ENCODE measurements around the gene CCNYL1. TPM values are rescaled to one million over a fixed set of nuclear protein-coding genes. Genes with fewer than 3 reads are reported as not detected.
A peak's percentile ranks its signal among the peaks of the same experiment; 100 is the strongest.

The CCNYL1 gene
- total and polyA plus RNA-seq, 12 donors: 3.6 to 16.1 (median 9.1) TPM

DNA sequence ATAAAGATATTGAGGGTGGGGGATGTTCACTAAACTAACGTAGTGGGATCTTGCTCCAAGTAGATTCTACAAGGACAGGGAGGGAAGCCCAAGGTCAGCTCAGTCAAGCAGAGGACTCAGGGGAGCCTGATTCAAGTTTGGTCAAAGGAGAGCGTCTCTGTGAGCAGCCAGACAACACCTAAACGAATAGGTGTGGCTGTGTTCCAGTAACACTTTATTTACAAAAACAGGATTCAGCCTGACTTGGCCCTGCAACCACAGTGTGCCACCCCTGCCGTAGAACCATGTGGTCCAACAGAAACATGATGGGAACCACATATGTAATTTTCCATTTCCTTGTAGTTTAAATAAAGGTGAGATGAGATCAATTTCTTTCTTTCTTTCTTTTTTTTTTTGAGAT lies 76.4 kb downstream of the CCNYL1 start:
- intact Hi-C loops (cut with DNase I): no loop called here
- TF ChIP-seq, protein P1, sequence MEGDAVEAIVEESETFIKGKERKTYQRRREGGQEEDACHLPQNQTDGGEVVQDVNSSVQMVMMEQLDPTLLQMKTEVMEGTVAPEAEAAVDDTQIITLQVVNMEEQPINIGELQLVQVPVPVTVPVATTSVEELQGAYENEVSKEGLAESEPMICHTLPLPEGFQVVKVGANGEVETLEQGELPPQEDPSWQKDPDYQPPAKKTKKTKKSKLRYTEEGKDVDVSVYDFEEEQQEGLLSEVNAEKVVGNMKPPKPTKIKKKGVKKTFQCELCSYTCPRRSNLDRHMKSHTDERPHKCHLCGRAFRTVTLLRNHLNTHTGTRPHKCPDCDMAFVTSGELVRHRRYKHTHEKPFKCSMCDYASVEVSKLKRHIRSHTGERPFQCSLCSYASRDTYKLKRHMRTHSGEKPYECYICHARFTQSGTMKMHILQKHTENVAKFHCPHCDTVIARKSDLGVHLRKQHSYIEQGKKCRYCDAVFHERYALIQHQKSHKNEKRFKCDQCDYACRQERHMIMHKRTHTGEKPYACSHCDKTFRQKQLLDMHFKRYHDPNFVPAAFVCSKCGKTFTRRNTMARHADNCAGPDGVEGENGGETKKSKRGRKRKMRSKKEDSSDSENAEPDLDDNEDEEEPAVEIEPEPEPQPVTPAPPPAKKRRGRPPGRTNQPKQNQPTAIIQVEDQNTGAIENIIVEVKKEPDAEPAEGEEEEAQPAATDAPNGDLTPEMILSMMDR (IDR thresholded peaks at IDR 0.05): no peak

DNA sequence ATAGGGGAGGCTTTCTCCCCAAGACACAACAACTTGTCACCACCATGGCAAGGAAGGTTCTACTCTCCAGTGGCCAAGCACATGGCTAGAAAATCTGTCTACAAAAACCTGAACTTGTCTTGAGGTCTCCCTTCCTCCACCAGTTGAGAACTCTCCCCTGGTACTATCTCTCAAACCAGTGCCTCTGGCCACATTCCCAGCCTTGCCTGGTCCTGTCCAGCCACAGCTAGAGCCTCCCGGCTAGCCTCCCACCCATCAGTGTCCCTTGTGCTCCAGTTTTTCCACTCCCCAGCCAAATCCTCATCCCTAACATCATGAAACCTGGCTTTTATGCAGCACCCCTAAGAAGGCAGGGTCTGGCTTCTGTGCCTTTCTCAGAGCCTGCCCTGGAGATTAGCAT lies 79.5 kb downstream of the CCNYL1 start:
- H3K27ac ChIP-seq: peak overlapping the region in 1 of 10 donors; percentile 26
- 35 to 55% methylated on average over 1 of the region's 1 CpG for WGBS, 2 donors
- ATAC-seq: peak in 3 of 8 donors; percentile 66 to 72 (median 71)

More for the DNA sequence above, 76.4 kb downstream of the CCNYL1 start:
- Histone ChIP-seq H3K27me3 (no peaks in the 10 kb centered on the region), H3K9me3 (no peaks in the 10 kb centered on the region), H3K36me3 (no peaks in the 10 kb centered on the region), H3K4me3 (no peak overlapping the region), H3K4me1 (peaks cover 0 to 28% (median 0%) of the 10 kb centered on the region in 9 donors), H3K27ac (no peak overlapping the region)
- 72 to 73% methylated on average over 4 of the region's 4 CpGs for WGBS, 2 donors
- DNase-seq (no peak), ATAC-seq (no peak)

DNA sequence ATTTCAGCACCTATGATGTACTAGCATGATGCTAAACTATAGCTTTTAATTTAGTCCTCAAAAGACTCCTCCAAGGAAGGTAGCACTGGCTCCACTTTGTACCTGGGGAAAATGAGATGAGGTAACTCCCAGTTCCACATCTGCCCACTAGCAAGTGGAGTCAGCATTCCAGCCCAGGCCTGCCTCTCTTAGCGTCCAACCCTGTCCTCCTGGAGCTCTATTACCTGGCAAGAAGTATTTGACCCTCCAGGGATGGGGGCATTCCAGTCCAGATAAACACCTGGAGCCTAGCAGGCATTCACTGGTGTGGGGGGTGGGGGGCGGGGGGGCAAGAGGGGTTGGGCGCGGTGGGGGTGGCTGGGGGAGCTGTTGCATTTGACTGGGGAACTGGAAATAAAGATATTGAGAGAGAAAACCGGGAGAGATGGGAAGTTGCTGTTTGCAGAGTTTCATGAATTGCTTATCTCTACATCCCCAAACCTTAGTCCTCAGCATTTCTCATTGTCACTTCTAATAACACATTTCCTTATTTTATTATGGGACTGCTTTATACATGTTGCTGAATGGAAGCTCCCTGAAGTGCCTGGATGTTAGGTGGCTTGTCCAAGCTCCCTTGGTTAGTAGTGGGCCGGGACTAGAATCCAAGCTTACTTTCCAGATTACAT lies 80.3 kb downstream of the CCNYL1 start:
- ATAC-seq: peak in 1 of 8 donors; percentile 9
- peak overlapping the region in 1 of 10 donors; percentile 36 for H3K27ac ChIP-seq
- no peaks in the 10 kb centered on the region for H3K36me3 ChIP-seq
- peaks cover 0 to 43% (median 6%) of the 10 kb centered on the region in 9 donors for H3K4me1 ChIP-seq
- no peak for DNase-seq
- WGBS, 2 donors: 58 to 64% methylated on average over 6 of the region's 6 CpGs
- no peaks in the 10 kb centered on the region for H3K27me3 ChIP-seq
- H3K9me3 ChIP-seq: no peaks in the 10 kb centered on the region
- TF ChIP-seq, protein P1 (IDR thresholded peaks at IDR 0.05): no peak
- intact Hi-C loops (cut with DNase I): no loop called here
- H3K4me3 ChIP-seq: no peak overlapping the region

More for the DNA sequence above, 79.5 kb downstream of the CCNYL1 start:
- Histone ChIP-seq H3K4me3 (no peak overlapping the region), H3K9me3 (no peaks in the 10 kb centered on the region), H3K36me3 (no peaks in the 10 kb centered on the region), H3K4me1 (peaks cover 0 to 40% (median 0%) of the 10 kb centered on the region in 9 donors), H3K27me3 (no peaks in the 10 kb centered on the region)
- intact Hi-C loops (cut with DNase I): no loop called here
- TF ChIP-seq, protein P1 (IDR thresholded peaks at IDR 0.05): no peak
- DNase-seq: no peak

DNA sequence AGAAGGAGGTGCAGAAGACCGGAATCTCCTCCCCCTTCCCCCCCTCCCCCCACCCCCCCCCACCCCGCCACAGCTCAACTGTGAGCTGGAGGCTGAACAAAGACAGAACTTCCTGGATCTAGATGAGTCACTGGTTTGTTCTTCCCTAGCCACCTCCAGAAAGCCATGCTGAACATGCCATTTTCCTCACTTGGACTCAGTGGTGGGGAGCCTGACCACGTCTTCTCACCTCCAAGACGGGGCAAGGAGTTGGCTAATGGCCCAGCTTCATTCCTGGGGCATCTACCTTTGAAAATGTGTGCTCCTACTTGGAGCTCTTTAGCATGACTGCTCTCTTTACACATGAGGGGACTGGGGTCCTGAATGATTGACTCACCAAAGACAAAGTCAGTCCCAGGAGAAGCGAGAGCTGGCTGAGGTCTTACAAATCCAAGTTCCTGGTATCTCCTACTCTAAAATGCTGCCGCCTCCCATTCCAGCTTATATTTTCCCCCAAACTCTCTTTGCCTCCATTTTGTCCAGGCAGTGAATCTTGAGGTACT lies 80.9 kb downstream of the CCNYL1 start:
- no peaks in the 10 kb centered on the region for H3K9me3 ChIP-seq
- peak in 6 of 8 donors; percentile 39 to 75 (median 62) for ATAC-seq
- no peaks in the 10 kb centered on the region for H3K36me3 ChIP-seq
- DNase-seq: no peak
- TF ChIP-seq, protein P1 (IDR thresholded peaks at IDR 0.05): no peak
- peak overlapping the region in 3 of 10 donors; percentile 5 to 88 (median 42) for H3K27ac ChIP-seq
- peaks cover 0 to 45% (median 10%) of the 10 kb centered on the region in 9 donors for H3K4me1 ChIP-seq
- H3K4me3 ChIP-seq: no peak overlapping the region
- H3K27me3 ChIP-seq: no peaks in the 10 kb centered on the region
- intact Hi-C loops (cut with DNase I): no loop called here
- WGBS, 2 donors: 50 to 53% methylated on average over 6 of the region's 6 CpGs
